Endothelial cell (in vitro differentiated cells): Measurements from ENCODE around the gene ZMYM4. TPM values are rescaled to one million over a fixed set of nuclear protein-coding genes. Genes with fewer than 3 reads are reported as not detected.
"Not testable (repeated sequence)": the region's sequence is repeated elsewhere in the genome, so short reads cannot be mapped to it uniquely, and the experiment has no call there.

ENCODE experiments used
- DNase-seq: peaks from one replicate; pipeline ENCODE4 v3.0.0; 2021; ENCODE audit warnings: low spot score
- H3K27ac Mint-ChIP-seq: one replicate; pipeline ENCODE4 v1.8.0; 2021; ENCODE audit warnings: mixed read lengths, inconsistent platforms; ENCODE audit not compliant: unreplicated experiment
- H3K27me3 Mint-ChIP-seq: one replicate; pipeline ENCODE4 v1.8.0; 2021; ENCODE audit warnings: mild to moderate bottlenecking, moderate library complexity, mixed read lengths, inconsistent platforms; ENCODE audit not compliant: unreplicated experiment
- H3K36me3 Mint-ChIP-seq: one replicate; pipeline ENCODE4 v1.8.0; 2021; ENCODE audit warnings: mild to moderate bottlenecking, low read depth, mixed read lengths, inconsistent platforms; ENCODE audit not compliant: unreplicated experiment
- H3K4me1 Mint-ChIP-seq: one replicate; pipeline ENCODE4 v1.8.0; 2021; ENCODE audit warnings: mild to moderate bottlenecking, mixed read lengths, inconsistent platforms; ENCODE audit not compliant: unreplicated experiment
- H3K4me3 Mint-ChIP-seq: one replicate; pipeline ENCODE4 v1.8.0; 2021; ENCODE audit warnings: mild to moderate bottlenecking, mixed read lengths, inconsistent platforms; ENCODE audit not compliant: unreplicated experiment
- H3K9me3 Mint-ChIP-seq: one replicate; pipeline ENCODE4 v1.8.0; 2021; ENCODE audit warnings: mixed read lengths, inconsistent platforms; ENCODE audit not compliant: unreplicated experiment
- total RNA-seq: library from RNA; stranded (reverse); fragmentation: NEBNext Ultra II Directional; extraction: Animal tissue kit (Norgen Biotek cat#: 25700); gene quantifications from one replicate; pipeline ENCODE4 v1.2.1, GENCODE V29; 2021; ENCODE audit not compliant: unreplicated experiment
- TF ChIP-seq, protein P1 (sequence below): fragments of 200-600 bp; sonication (generic); IDR thresholded peaks from one replicate; pipeline ENCODE4 v1.5.0; 2021; ENCODE audit warnings: antibody characterized with exemption; ENCODE audit not compliant: unreplicated experiment

The ZMYM4 gene
- total RNA-seq, 1 donor from 2014 or later, result 102 TPM

DNA sequence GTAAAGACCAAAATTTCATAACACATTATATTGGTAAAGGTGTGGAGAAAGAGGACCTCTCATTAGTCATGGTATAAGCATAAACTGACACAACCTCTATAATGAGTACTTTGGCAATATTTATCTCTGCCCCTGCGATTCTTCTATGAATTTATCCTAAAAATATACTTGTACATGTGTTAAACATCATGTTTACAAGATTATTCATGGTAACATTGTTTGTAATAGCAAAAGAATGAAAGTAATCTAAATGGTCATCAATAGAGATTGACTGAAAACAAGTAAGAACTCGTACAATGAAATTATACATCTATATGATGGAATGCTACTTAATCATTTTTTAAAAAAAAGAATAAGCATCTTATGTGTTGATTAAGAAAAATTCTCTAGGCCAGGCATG is 192.3 kb downstream of the ZMYM4 start:
- Mint-ChIP-seq H3K4me1 (peaks cover 4% of the 10 kb centered on the region), H3K9me3 (peaks cover 3% of the 10 kb centered on the region), H3K27ac (no peak overlapping the region), H3K36me3 (peaks cover 62% of the 10 kb centered on the region), H3K27me3 (peaks cover 5% of the 10 kb centered on the region), H3K4me3 (no peak overlapping the region)
- no peak for DNase-seq
- TF ChIP-seq, protein P1, sequence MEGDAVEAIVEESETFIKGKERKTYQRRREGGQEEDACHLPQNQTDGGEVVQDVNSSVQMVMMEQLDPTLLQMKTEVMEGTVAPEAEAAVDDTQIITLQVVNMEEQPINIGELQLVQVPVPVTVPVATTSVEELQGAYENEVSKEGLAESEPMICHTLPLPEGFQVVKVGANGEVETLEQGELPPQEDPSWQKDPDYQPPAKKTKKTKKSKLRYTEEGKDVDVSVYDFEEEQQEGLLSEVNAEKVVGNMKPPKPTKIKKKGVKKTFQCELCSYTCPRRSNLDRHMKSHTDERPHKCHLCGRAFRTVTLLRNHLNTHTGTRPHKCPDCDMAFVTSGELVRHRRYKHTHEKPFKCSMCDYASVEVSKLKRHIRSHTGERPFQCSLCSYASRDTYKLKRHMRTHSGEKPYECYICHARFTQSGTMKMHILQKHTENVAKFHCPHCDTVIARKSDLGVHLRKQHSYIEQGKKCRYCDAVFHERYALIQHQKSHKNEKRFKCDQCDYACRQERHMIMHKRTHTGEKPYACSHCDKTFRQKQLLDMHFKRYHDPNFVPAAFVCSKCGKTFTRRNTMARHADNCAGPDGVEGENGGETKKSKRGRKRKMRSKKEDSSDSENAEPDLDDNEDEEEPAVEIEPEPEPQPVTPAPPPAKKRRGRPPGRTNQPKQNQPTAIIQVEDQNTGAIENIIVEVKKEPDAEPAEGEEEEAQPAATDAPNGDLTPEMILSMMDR, result no peak

- Mint-ChIP-seq H3K4me3 (no peak overlapping the region), H3K9me3 (peaks cover 7% of the 10 kb centered on the region), H3K4me1 (no peaks in the 10 kb centered on the region), H3K27ac (no peak overlapping the region), H3K27me3 (peaks cover 3% of the 10 kb centered on the region), H3K36me3 (peaks cover 63% of the 10 kb centered on the region)
- DNase-seq, result no peak
- TF ChIP-seq, protein P1, result no peak
These were observed 193.6 kb downstream of the ZMYM4 start for GRCh38 chr1:35461966-35462651.

DNA sequence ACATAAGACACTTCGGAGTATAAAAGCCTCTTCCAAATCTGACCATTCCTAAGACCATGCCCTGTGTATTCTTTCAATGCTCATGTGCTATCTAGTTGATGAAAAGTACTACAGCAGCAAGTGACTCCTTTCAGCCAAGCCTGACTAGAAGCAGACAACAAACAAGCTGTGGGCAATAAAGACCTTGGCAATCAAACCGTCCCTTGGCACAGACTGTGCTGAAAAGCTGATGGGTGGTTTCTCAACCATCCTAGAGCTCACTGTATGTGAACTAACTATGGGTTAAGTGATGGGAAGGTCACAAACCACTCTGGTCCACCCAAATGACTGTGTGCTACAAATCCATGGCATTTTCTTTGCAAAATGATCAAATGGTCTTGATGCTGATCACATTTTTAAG is 194.7 kb downstream of the ZMYM4 start:
- TF ChIP-seq, protein P1, result no peak
- Mint-ChIP-seq H3K27me3 (peaks cover 3% of the 10 kb centered on the region), H3K36me3 (peaks cover 61% of the 10 kb centered on the region), H3K27ac (no peak overlapping the region), H3K4me1 (no peaks in the 10 kb centered on the region), H3K9me3 (peaks cover 7% of the 10 kb centered on the region), H3K4me3 (peak overlapping the region; percentile 52)
- DNase-seq, result no peak

DNA sequence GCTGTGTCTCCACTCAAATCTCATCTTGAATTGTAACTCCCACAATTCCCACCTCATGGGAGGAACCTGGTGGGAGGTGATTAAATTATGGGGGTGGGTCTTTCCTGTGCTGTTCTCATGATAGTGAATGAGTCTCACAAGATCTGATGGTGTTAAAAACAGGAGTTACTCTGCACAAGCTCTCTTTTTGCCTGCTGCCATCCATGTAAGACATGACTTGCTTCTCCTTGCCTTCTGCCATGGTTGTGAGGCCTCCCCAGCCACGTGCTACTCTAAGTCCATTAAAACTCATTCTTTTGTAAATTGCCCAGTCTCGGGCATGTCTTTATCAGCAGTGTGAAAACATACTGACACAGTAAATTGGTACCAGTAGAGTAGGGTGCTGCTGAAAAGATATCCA is 195.2 kb downstream of the ZMYM4 start:
- H3K27me3 Mint-ChIP-seq, H3K9me3 Mint-ChIP-seq, H3K27ac Mint-ChIP-seq, H3K4me1 Mint-ChIP-seq, DNase-seq: not testable (repeated sequence)
- Mint-ChIP-seq H3K4me3 (peak overlapping the region; percentile 52), H3K36me3 (peaks cover 66% of the 10 kb centered on the region)

GRCh38 chr1:35466120-35466519 is 197.6 kb downstream of the ZMYM4 start:
- peaks cover 7% of the 10 kb centered on the region for H3K9me3 Mint-ChIP-seq
- TF ChIP-seq, protein P1, result no peak
- DNase-seq, result no peak
- H3K4me3 Mint-ChIP-seq, result peak overlapping the region; percentile 80
- peaks cover 54% of the 10 kb centered on the region for H3K36me3 Mint-ChIP-seq
- H3K27ac Mint-ChIP-seq, result no peak overlapping the region
- no peaks in the 10 kb centered on the region for H3K27me3 Mint-ChIP-seq
- no peaks in the 10 kb centered on the region for H3K4me1 Mint-ChIP-seq
